GM23248 (cell line): ENCODE data around the gene TRIM43B. TPM values are rescaled to one million over a fixed set of nuclear protein-coding genes. Genes with fewer than 3 reads are reported as not detected.
"Not testable (repeated sequence)": the region's sequence is repeated elsewhere in the genome, so short reads cannot be mapped to it uniquely, and the experiment has no call there.

ENCODE experiments used
- DNase-seq: peaks from one replicate; pipeline ENCODE4 v3.0.0-alpha.2; 2015
- H2AFZ ChIP-seq: fragments of 200-600 bp; sonication (generic); 2 replicates; pipeline ENCODE4 v1.6.1; 2016; ENCODE audit warnings: antibody characterized with exemption
- H3F3A ChIP-seq: fragments of 200-600 bp; sonication (generic); 2 replicates; pipeline ENCODE4 v1.6.1; 2016; ENCODE audit warnings: mild to moderate bottlenecking, antibody characterized with exemption, mixed run types; ENCODE audit not compliant: insufficient read depth
- H3K27ac ChIP-seq: fragments of 200-600 bp; sonication (generic); 2 replicates; pipeline ENCODE4 v1.5.1; 2016; ENCODE audit warnings: mild to moderate bottlenecking
- H3K27me3 ChIP-seq: fragments of 200-600 bp; sonication (generic); replicated peaks from 2 replicates; pipeline ENCODE4 v1.6.1; 2016; ENCODE audit warnings: mild to moderate bottlenecking; ENCODE audit not compliant: insufficient read depth
- H3K36me3 ChIP-seq: fragments of 200-600 bp; sonication (generic); 2 replicates; pipeline ENCODE4 v1.6.1; 2016; ENCODE audit warnings: low read depth, mild to moderate bottlenecking
- H3K4me1 ChIP-seq: fragments of 200-600 bp; sonication (generic); 2 replicates; pipeline ENCODE4 v1.6.1; 2016; ENCODE audit warnings: mild to moderate bottlenecking; ENCODE audit not compliant: insufficient read depth
- H3K4me2 ChIP-seq: fragments of 200-600 bp; sonication (generic); one replicate; pipeline ENCODE4 v1.6.1; 2016; ENCODE audit warnings: mild to moderate bottlenecking; ENCODE audit not compliant: unreplicated experiment
- H3K4me3 ChIP-seq: fragments of 200-600 bp; sonication (generic); 2 replicates; pipeline ENCODE4 v1.5.1; 2016; ENCODE audit warnings: mild to moderate bottlenecking
- H3K79me2 ChIP-seq: fragments of 200-600 bp; sonication (generic); 2 replicates; pipeline ENCODE4 v1.6.1; 2016; ENCODE audit warnings: mild to moderate bottlenecking; ENCODE audit not compliant: insufficient read depth
- H3K9ac ChIP-seq: fragments of 200-600 bp; sonication (generic); 2 replicates; pipeline ENCODE4 v1.6.1; 2016; ENCODE audit warnings: mild to moderate bottlenecking
- H3K9me2 ChIP-seq: fragments of 200-600 bp; sonication (generic); 2 replicates; pipeline ENCODE4 v1.6.1; 2016; ENCODE audit warnings: mixed run types, mild to moderate bottlenecking, moderate library complexity; ENCODE audit not compliant: insufficient read depth
- H3K9me3 ChIP-seq: fragments of 200-600 bp; sonication (generic); one replicate; pipeline ENCODE4 v1.6.1; 2017; ENCODE audit warnings: low read depth
- H4K20me1 ChIP-seq: fragments of 200-600 bp; sonication (generic); 2 replicates; pipeline ENCODE4 v1.6.0; 2016; ENCODE audit not compliant: insufficient read depth
- WGBS, 2 experiments: methylation state at CpG; one replicate each; pipeline ENCODE4 v1.1.6; 2015 to 2017; ENCODE audit warnings: low lambda C conversion rate in 2 of 2, low coverage in 1 of 2; ENCODE audit errors: missing lambda C conversion rate in 2 of 2; 5-methylcytosine and 5-hydroxymethylcytosine counted together
- in situ Hi-C: fragments of 300-500 bp; cut with MboI; formaldehyde crosslinking; loops from 2 replicates; pipeline ENCODE4 v1.15.0; 2020
- polyA plus RNA-seq: library from polyadenylated mRNA; unstranded; fragments of >200 nt; fragmentation: Nextera tagmentation; extraction: Ambion mirVana; gene quantifications from 2 replicates; pipeline ENCODE4 v1.2.1, GENCODE V29; 2016
- small RNA-seq: library from RNA; depleted of rRNA; stranded (forward); fragments of <200 nt; gene quantifications from one replicate; pipeline ENCODE3, GENCODE V24; 2014; ENCODE audit warnings: low read depth, low replicate concordance
- total RNA-seq: library from RNA; depleted of rRNA; stranded (reverse); fragments of >200 nt; shearing (Covaris generic); gene quantifications from 2 replicates; pipeline ENCODE4 v1.2.3, GENCODE V29; 2014; rRNA removed

TRIM43B gene
- total and polyA plus RNA-seq, 2 experiments from 2014 or later = not detected

DNA sequence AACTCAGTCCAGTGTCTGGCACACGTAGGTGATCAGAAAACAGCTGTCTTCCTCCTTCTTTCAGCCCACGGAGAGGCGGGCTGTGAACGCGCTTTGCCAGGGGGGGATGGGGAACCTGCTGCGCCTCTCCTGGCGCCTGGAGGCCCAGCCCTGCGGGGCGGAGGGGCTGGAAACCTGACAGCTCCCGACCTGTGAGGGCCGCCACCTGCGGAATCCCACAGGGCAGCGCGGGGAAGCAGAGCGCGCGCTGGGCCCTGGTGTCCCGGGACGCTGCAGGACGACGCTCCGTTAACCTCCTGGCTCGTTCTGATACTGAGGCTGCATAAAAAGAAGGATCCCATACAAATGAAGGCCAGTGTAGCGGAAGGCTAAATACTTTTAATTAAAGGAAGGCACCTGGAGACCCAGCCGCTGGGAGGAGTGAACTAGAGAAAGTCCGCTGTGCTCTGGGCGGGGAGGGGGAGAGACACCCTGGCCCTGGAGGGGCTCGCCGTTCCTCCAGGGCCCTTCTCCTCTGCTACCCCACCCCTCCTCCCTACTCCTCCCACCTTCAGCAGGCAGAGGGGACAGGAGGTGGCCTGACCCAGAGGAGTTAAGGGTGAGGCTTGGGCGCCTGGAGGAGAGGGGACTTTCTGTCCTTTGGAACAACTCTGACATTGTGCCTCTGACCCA, 57.2 kb downstream of the TRIM43B start:
- H3K9me2 ChIP-seq, H3K9ac ChIP-seq, H3K27me3 ChIP-seq, DNase-seq, H3F3A ChIP-seq, H3K79me2 ChIP-seq, H2AFZ ChIP-seq, H3K36me3 ChIP-seq, H3K4me1 ChIP-seq, H3K4me3 ChIP-seq, in situ Hi-C loops, H3K9me3 ChIP-seq, H4K20me1 ChIP-seq, H3K4me2 ChIP-seq, H3K27ac ChIP-seq: not testable (repeated sequence)
- WGBS, 2 experiments = 35 to 41% methylated on average over 8 to 15 of the region's 30 CpGs

Small RNA genes lying within 50 kb of the gene (small RNA-seq; reads per million reads assigned to genes)
- gene AC009237.11 (not detected), gene AC133104.2 (not detected)

Other genes starting within 250 kb of the TRIM43B start
- 0.22 TPM in 1 of 2 replicates, not detected in the other for gene PROM2, start 210.3 kb downstream of the TRIM43B start, total RNA-seq
- 0.25 TPM in 1 of 2 replicates, not detected in the other for gene PROM2, start 210.3 kb downstream of the TRIM43B start, polyA plus RNA-seq
- gene KCNIP3, start 187.4 kb downstream of the TRIM43B start, total RNA-seq = 10.7 and 11.9 TPM in 2 replicates
- gene KCNIP3, start 187.4 kb downstream of the TRIM43B start, polyA plus RNA-seq = 3.7 and 4.9 TPM in 2 replicates
- 13.4 and 23.8 TPM in 2 replicates for gene FAHD2A, start 82.0 kb downstream of the TRIM43B start, total RNA-seq
- 21.7 and 24.5 TPM in 2 replicates for gene FAHD2A, start 82.0 kb downstream of the TRIM43B start, polyA plus RNA-seq
- not detected in 2 replicates for gene TRIM43, start 107.2 kb upstream of the TRIM43B start, total RNA-seq
- not detected in 2 replicates for gene TRIM43, start 107.2 kb upstream of the TRIM43B start, polyA plus RNA-seq